Neuronal stem cell (in vitro differentiated cells): ENCODE data around the gene B3GAT3.

ENCODE experiments used
- DNase-seq: peaks from one replicate; pipeline ENCODE4 v3.0.0-alpha.2; 2013; ENCODE audit warnings: low spot score
- H2AFZ ChIP-seq: one replicate; pipeline ENCODE4 v1.6.1; 2013; ENCODE audit warnings: mild to moderate bottlenecking, low read length, inconsistent platforms
- H2AK5ac ChIP-seq: 2 replicates; pipeline ENCODE4 v1.6.1; 2013; ENCODE audit warnings: low read depth, mild to moderate bottlenecking, inconsistent platforms, low read length, moderate library complexity, mixed read lengths
- H2BK120ac ChIP-seq: 2 replicates; pipeline ENCODE4 v1.6.1; 2013; ENCODE audit warnings: low read depth, mild to moderate bottlenecking, inconsistent platforms, low read length, moderate library complexity, mixed read lengths
- H2BK12ac ChIP-seq: one replicate; pipeline ENCODE4 v1.6.1; 2013; ENCODE audit warnings: low read length, inconsistent platforms
- H2BK15ac ChIP-seq: 2 replicates; pipeline ENCODE4 v1.6.1; 2013; ENCODE audit warnings: mild to moderate bottlenecking, low read length, inconsistent platforms, mixed read lengths
- H2BK5ac ChIP-seq: one replicate; pipeline ENCODE4 v1.6.1; 2013; ENCODE audit warnings: inconsistent platforms, mild to moderate bottlenecking, low read length, moderate library complexity
- H3K14ac ChIP-seq: one replicate; pipeline ENCODE4 v1.6.1; 2013; ENCODE audit warnings: low read length, inconsistent platforms
- H3K18ac ChIP-seq: 2 replicates; pipeline ENCODE4 v1.6.1; 2013; ENCODE audit warnings: low read length, inconsistent platforms
- H3K23ac ChIP-seq: 2 replicates; pipeline ENCODE4 v1.6.1; 2013; ENCODE audit warnings: low read depth, mild to moderate bottlenecking, mixed read lengths, low read length, inconsistent platforms; ENCODE audit not compliant: poor library complexity
- H3K27ac ChIP-seq: replicated peaks from 3 replicates; pipeline ENCODE4 v1.5.1; 2013; ENCODE audit warnings: low read length, inconsistent platforms
- H3K27me3 ChIP-seq, 3 experiments: 2 replicates each; pipeline ENCODE4 v1.6.1; 2013; ENCODE audit warnings: low read length in 3 of 3, mild to moderate bottlenecking in 2 of 3, inconsistent platforms in 1 of 3, low read depth in 1 of 3, mixed read lengths in 1 of 3, moderate library complexity in 1 of 3; ENCODE audit not compliant: control insufficient read depth in 3 of 3, insufficient read depth in 3 of 3
- H3K36me3 ChIP-seq, 2 donors: replicated peaks in 1 of 2; 2 replicates each; pipeline ENCODE4 v1.6.1; 2013; ENCODE audit warnings: low read length in 2 of 2; ENCODE audit not compliant: control insufficient read depth in 2 of 2, insufficient read depth in 2 of 2
- H3K4ac ChIP-seq: 2 replicates; pipeline ENCODE4 v1.6.1; 2013; ENCODE audit warnings: inconsistent platforms, mild to moderate bottlenecking, low read length, moderate library complexity
- H3K4me1 ChIP-seq, 2 donors: 1 replicate in 1 of 2; 2 replicates in 1 of 2; pipeline ENCODE4 v1.6.1; 2013; ENCODE audit warnings: low read length in 2 of 2, low read depth in 1 of 2; ENCODE audit not compliant: control insufficient read depth in 2 of 2, insufficient read depth in 1 of 2
- H3K4me2 ChIP-seq: one replicate; pipeline ENCODE4 v1.6.1; 2013; ENCODE audit warnings: mild to moderate bottlenecking, low read length, inconsistent platforms; ENCODE audit not compliant: insufficient read depth, poor library complexity, severe bottlenecking
- H3K4me3 ChIP-seq, 2 donors: 2 replicates each; pipeline ENCODE4 v1.5.1; 2013; ENCODE audit warnings: low read length in 2 of 2, mild to moderate bottlenecking in 2 of 2, inconsistent platforms in 1 of 2, moderate library complexity in 1 of 2
- H3K79me1 ChIP-seq: one replicate; pipeline ENCODE4 v1.6.1; 2013; ENCODE audit warnings: low read depth, mild to moderate bottlenecking, inconsistent platforms, low read length, moderate library complexity
- H3K9ac ChIP-seq: one replicate; pipeline ENCODE4 v1.6.1; 2013; ENCODE audit warnings: mild to moderate bottlenecking, low read depth, low read length, inconsistent platforms; ENCODE audit not compliant: poor library complexity
- H3K9me3 ChIP-seq, 2 donors: replicated peaks in 1 of 2; 2 replicates each; pipeline versions ENCODE3 to v1.6.1; 2013; ENCODE audit warnings: low read length in 2 of 2, mild to moderate bottlenecking in 2 of 2, inconsistent platforms in 1 of 2, low read depth in 1 of 2, mixed read lengths in 1 of 2, moderate library complexity in 1 of 2; ENCODE audit not compliant: control insufficient read depth in 2 of 2, insufficient read depth in 1 of 2
- H4K8ac ChIP-seq: one replicate; pipeline ENCODE4 v1.6.1; 2013; ENCODE audit warnings: low read depth, mild to moderate bottlenecking, inconsistent platforms, low read length, moderate library complexity
- H4K91ac ChIP-seq: one replicate; pipeline ENCODE4 v1.6.1; 2013; ENCODE audit warnings: low read length, low read depth, mild to moderate bottlenecking, inconsistent platforms; ENCODE audit not compliant: poor library complexity
- WGBS, 2 donors: extraction: QIAGEN DNeasy Blood & Tissue Kit; methylation state at CpG; one replicate each; pipeline ENCODE4 v1.1.7; 2013; ENCODE audit warnings: missing lambda C conversion rate in 2 of 2, mixed read lengths in 1 of 2; ENCODE audit not compliant: insufficient read length in 2 of 2, insufficient replicate concordance in 1 of 2; ENCODE audit errors: extremely low coverage in 2 of 2; 5-methylcytosine and 5-hydroxymethylcytosine counted together

B3GAT3 gene

GRCh38 chr11:62664405-62665074 lies 42.8 kb upstream of the B3GAT3 start:
- Histone ChIP-seq H3K36me3 (peaks cover 16 to 51% of the 10 kb centered on the region in 2 donors), H2AK5ac (no peak overlapping the region), H2BK15ac (no peak overlapping the region), H2AFZ (peak overlapping the region; percentile 95), H3K18ac (peak overlapping the region; percentile 96), H3K27me3 (no peaks in the 10 kb centered on the region), H3K79me1 (peaks cover 11% of the 10 kb centered on the region), H2BK120ac (no peak overlapping the region), H3K9ac (peak overlapping the region; percentile 66), H3K9me3 (no peaks in the 10 kb centered on the region), H3K4me3 (peak overlapping the region; percentile 93 to 98), H4K91ac (no peak overlapping the region), H2BK5ac (peak overlapping the region; percentile 63), H3K14ac (peak overlapping the region; percentile 1), H3K4me2 (peak overlapping the region; percentile 69), H3K23ac (peak overlapping the region; percentile 96), H3K4ac (no peak overlapping the region), H2BK12ac (no peak overlapping the region), H3K4me1 (peaks cover 4 to 10% of the 10 kb centered on the region in 2 donors), H3K27ac (peak overlapping the region; percentile 94), H4K8ac (no peak overlapping the region)
- DNase-seq: no peak
- no CpG with 5 or more reads among the region's 36 CpGs for WGBS, 2 donors

DNA sequence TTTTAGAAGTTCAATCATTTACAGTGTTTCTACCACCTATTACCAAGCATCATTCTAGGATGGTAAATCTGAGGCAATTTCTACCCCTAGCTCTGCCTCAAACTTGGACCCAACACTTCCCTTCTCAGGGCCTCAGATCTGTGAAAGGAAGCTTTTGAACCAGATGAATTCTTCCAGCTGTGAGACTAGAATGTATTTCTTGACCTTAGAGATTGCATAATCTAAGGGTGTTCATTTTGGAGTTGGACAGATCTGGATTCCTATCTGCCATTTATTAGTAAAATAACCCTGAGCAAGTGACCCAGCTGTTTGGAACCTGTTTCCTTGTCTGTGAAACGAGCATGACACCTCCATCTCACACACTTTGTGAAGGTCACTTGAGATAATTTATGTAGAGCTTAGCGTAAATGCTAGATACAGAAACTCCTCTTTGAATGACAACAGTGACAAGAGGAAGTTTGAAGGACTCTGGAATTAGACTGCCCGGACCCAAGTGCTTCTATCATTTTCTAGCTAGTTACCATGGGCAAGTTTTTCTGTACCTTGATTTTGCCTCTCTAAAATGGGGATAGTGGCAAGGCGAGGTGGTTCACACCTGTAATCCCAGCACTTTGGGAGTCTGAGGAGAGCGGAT lies 35.1 kb upstream of the B3GAT3 start:
- Histone ChIP-seq H3K4me3 (no peak overlapping the region), H3K18ac (no peak overlapping the region), H2BK15ac (no peak overlapping the region), H2BK12ac (no peak overlapping the region), H4K8ac (no peak overlapping the region), H3K9me3 (no peaks in the 10 kb centered on the region), H3K14ac (no peak overlapping the region), H2BK120ac (no peak overlapping the region), H2AK5ac (no peak overlapping the region), H3K4me2 (no peak overlapping the region), H3K27me3 (no peaks in the 10 kb centered on the region), H3K4me1 (peaks cover 0 to 2% of the 10 kb centered on the region in 2 donors), H3K27ac (no peak overlapping the region), H3K4ac (no peak overlapping the region), H3K9ac (no peak overlapping the region), H3K79me1 (peaks cover 4% of the 10 kb centered on the region), H3K36me3 (peaks cover 0 to 14% of the 10 kb centered on the region in 2 donors), H4K91ac (no peak overlapping the region), H3K23ac (no peak overlapping the region), H2AFZ (peak overlapping the region; percentile 57), H2BK5ac (no peak overlapping the region)
- DNase-seq: no peak
- no CpG with 5 or more reads among the region's 5 CpGs for WGBS, 2 donors

GRCh38 chr11:62654297-62654696 lies 32.5 kb upstream of the B3GAT3 start:
- Histone ChIP-seq H3K4me2 (no peak overlapping the region), H2BK120ac (no peak overlapping the region), H3K9me3 (no peaks in the 10 kb centered on the region), H2BK12ac (no peak overlapping the region), H3K79me1 (peaks cover 4% of the 10 kb centered on the region), H3K23ac (no peak overlapping the region), H4K91ac (no peak overlapping the region), H3K27ac (no peak overlapping the region), H3K4me3 (no peak overlapping the region), H2BK15ac (no peak overlapping the region), H3K14ac (no peak overlapping the region), H4K8ac (no peak overlapping the region), H2AFZ (no peak overlapping the region), H3K4me1 (peaks cover 0 to 4% of the 10 kb centered on the region in 2 donors), H2BK5ac (no peak overlapping the region), H3K9ac (no peak overlapping the region), H2AK5ac (no peak overlapping the region), H3K18ac (no peak overlapping the region), H3K27me3 (no peaks in the 10 kb centered on the region), H3K4ac (no peak overlapping the region), H3K36me3 (peaks cover 4 to 10% of the 10 kb centered on the region in 2 donors)
- WGBS, 2 donors: 100% methylated on average over 1 of the region's 11 CpGs; no CpG with 5 or more reads in 1 of the 2 donors
- DNase-seq: no peak

DNA sequence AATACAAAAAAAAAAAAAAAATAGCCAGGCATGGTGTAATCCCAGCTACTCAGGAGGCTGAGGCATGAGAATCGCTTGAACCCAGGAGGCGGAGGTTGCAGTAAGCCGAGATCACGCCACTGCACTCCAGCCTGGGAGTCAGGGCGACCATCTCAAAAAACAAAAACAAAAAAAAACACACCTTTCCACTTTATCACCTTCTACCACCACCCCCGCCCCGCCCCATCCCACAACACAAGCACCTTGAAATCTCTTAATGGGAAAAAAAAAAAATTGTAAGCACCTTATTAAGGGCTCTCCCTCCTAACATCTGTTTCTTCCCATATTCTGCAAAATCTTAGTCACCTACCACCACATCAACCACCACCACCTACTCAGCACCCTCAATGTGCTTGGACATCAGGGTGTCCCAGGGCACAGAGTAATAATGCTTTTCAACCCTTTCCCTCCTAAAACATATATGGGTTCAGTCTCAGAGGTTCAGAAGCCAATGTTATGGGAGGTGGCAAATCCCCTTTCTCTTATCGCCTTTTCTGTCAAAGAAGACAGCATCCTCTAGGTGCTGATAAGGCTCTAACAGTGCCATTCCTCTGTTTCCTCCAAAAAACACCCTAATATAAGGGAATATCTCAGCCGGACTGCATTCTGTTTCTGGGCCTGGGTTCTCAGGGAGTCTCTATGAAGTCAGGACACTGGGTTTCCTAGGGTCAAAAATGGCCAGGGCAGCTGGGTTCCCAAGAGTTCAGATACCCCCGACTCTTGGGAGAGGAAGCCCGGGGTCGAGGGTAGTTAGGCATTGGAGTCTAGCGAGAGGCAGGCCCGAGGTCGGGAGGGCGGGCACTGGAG lies 30.6 kb upstream of the B3GAT3 start:
- H2AK5ac ChIP-seq: no peak overlapping the region
- peak overlapping the region; percentile 95 for H2AFZ ChIP-seq
- no peak for DNase-seq
- H3K14ac ChIP-seq: no peak overlapping the region
- H4K8ac ChIP-seq: no peak overlapping the region
- H3K4ac ChIP-seq: no peak overlapping the region
- H3K4me3 ChIP-seq: peak overlapping the region; percentile 76 to 97
- H3K9me3 ChIP-seq: no peaks in the 10 kb centered on the region
- WGBS, 2 donors: no CpG with 5 or more reads among the region's 16 CpGs
- H2BK120ac ChIP-seq: no peak overlapping the region
- peaks cover 0 to 4% of the 10 kb centered on the region in 2 donors for H3K4me1 ChIP-seq
- no peak overlapping the region for H3K23ac ChIP-seq
- H3K18ac ChIP-seq: no peak overlapping the region
- no peak overlapping the region for H2BK5ac ChIP-seq
- no peak overlapping the region for H2BK15ac ChIP-seq
- peaks cover 4% of the 10 kb centered on the region for H3K79me1 ChIP-seq
- peak overlapping the region; percentile 71 for H3K4me2 ChIP-seq
- no peaks in the 10 kb centered on the region for H3K27me3 ChIP-seq
- no peak overlapping the region for H3K27ac ChIP-seq
- H2BK12ac ChIP-seq: no peak overlapping the region
- H4K91ac ChIP-seq: no peak overlapping the region
- H3K9ac ChIP-seq: peak overlapping the region; percentile 84
- H3K36me3 ChIP-seq: peaks cover 21 to 30% of the 10 kb centered on the region in 2 donors
